Natural killer cell treated with Interleukin-12 subunit alpha and Interleukin-12 subunit beta and Interleukin-15 and Interleukin-18, amount 100 ng/mL, for 72 hours (primary cell): ENCODE results near the gene PRDM16. TPM values are rescaled to one million over a fixed set of nuclear protein-coding genes. Genes with fewer than 3 reads are reported as not detected.

Experiments used
- ATAC-seq, 2 donors: fragments of 150-1000 bp; cut with Tn5 transposase in 1 of 2; sonication (Bioruptor Pico), chemical (Tn5 transposase) in 1 of 2; 2 replicates each; pipeline ENCODE4 v1.10.0; 2021
- DNase-seq: peaks from one replicate; pipeline ENCODE4 v3.0.0; 2022; ENCODE audit warnings: low spot score
- H3K27ac Mint-ChIP-seq, 2 donors: 1 replicate in 1 of 2; 2 replicates in 1 of 2; pipeline ENCODE4 v1.8.0; 2022; ENCODE audit warnings: mixed read lengths in 2 of 2, mild to moderate bottlenecking in 1 of 2, moderate library complexity in 1 of 2
- H3K27me3 Mint-ChIP-seq, 2 donors: 1 replicate in 1 of 2; 2 replicates in 1 of 2; pipeline ENCODE4 v1.8.0; 2022; ENCODE audit warnings: mixed read lengths in 2 of 2
- H3K36me3 Mint-ChIP-seq: one replicate; pipeline ENCODE4 v1.8.0; 2022; ENCODE audit warnings: mixed read lengths
- H3K4me1 Mint-ChIP-seq, 2 donors: 1 replicate in 1 of 2; 2 replicates in 1 of 2; pipeline ENCODE4 v1.8.0; 2022; ENCODE audit warnings: low read depth in 2 of 2, mixed read lengths in 2 of 2, mild to moderate bottlenecking in 1 of 2
- H3K4me3 Mint-ChIP-seq: one replicate; pipeline ENCODE4 v1.8.0; 2022; ENCODE audit warnings: mixed read lengths
- H3K9me3 Mint-ChIP-seq: 2 replicates; pipeline ENCODE4 v1.8.0; 2022; ENCODE audit warnings: mixed read lengths
- total RNA-seq, 2 donors: library from RNA; stranded (reverse); gene quantifications; one replicate each; pipeline ENCODE4 v1.2.3, GENCODE V29; 2022

PRDM16 gene
- total RNA-seq, 2 donors from 2014 or later, result not detected

- Mint-ChIP-seq H3K4me3 (no peak overlapping the region), H3K27ac (no peak overlapping the region), H3K27me3 (no peaks in the 10 kb centered on the region), H3K36me3 (no peaks in the 10 kb centered on the region), H3K4me1 (peaks cover 0 to 3% of the 10 kb centered on the region in 2 donors), H3K9me3 (no peaks in the 10 kb centered on the region)
- no peak for DNase-seq
- ATAC-seq, result no peak
These were observed 402.5 kb downstream of the PRDM16 start for GRCh38 chr1:3471356-3472087.

- peaks cover 0 to 3% of the 10 kb centered on the region in 2 donors for H3K4me1 Mint-ChIP-seq
- no peak overlapping the region for H3K4me3 Mint-ChIP-seq
- H3K36me3 Mint-ChIP-seq, result no peaks in the 10 kb centered on the region
- ATAC-seq, result no peak
- no peaks in the 10 kb centered on the region for H3K9me3 Mint-ChIP-seq
- no peaks in the 10 kb centered on the region for H3K27me3 Mint-ChIP-seq
- no peak overlapping the region for H3K27ac Mint-ChIP-seq
- DNase-seq, result no peak
These were observed 403.3 kb downstream of the PRDM16 start for GRCh38 chr1:3472088-3472850.

- Mint-ChIP-seq H3K4me3 (no peak overlapping the region), H3K9me3 (no peaks in the 10 kb centered on the region), H3K36me3 (no peaks in the 10 kb centered on the region), H3K27ac (no peak overlapping the region), H3K27me3 (no peaks in the 10 kb centered on the region), H3K4me1 (peaks cover 0 to 3% of the 10 kb centered on the region in 2 donors)
- no peak for ATAC-seq
- DNase-seq, result no peak
These were observed 403.9 kb downstream of the PRDM16 start for GRCh38 chr1:3472906-3473305.

- no peaks in the 10 kb centered on the region for H3K27me3 Mint-ChIP-seq
- H3K36me3 Mint-ChIP-seq, result no peaks in the 10 kb centered on the region
- no peak overlapping the region for H3K27ac Mint-ChIP-seq
- DNase-seq (no peak), ATAC-seq (no peak)
- H3K9me3 Mint-ChIP-seq, result no peaks in the 10 kb centered on the region
- H3K4me1 Mint-ChIP-seq, result peaks cover 0 to 3% of the 10 kb centered on the region in 2 donors
- no peak overlapping the region for H3K4me3 Mint-ChIP-seq
These were observed 404.4 kb downstream of the PRDM16 start for GRCh38 chr1:3473381-3473844.

GRCh38 chr1:3474016-3474415 lies 405.0 kb downstream of the PRDM16 start:
- peaks cover 0 to 3% of the 10 kb centered on the region in 2 donors for H3K4me1 Mint-ChIP-seq
- H3K27me3 Mint-ChIP-seq, result no peaks in the 10 kb centered on the region
- H3K9me3 Mint-ChIP-seq, result no peaks in the 10 kb centered on the region
- no peak for ATAC-seq
- H3K36me3 Mint-ChIP-seq, result no peaks in the 10 kb centered on the region
- no peak overlapping the region for H3K27ac Mint-ChIP-seq
- no peak overlapping the region for H3K4me3 Mint-ChIP-seq
- no peak for DNase-seq

GRCh38 chr1:3474421-3474820 lies 405.4 kb downstream of the PRDM16 start:
- H3K9me3 Mint-ChIP-seq, result no peaks in the 10 kb centered on the region
- no peaks in the 10 kb centered on the region for H3K36me3 Mint-ChIP-seq
- ATAC-seq, result no peak
- no peak overlapping the region for H3K27ac Mint-ChIP-seq
- no peaks in the 10 kb centered on the region for H3K27me3 Mint-ChIP-seq
- DNase-seq, result no peak
- no peak overlapping the region for H3K4me3 Mint-ChIP-seq
- H3K4me1 Mint-ChIP-seq, result peaks cover 0 to 3% of the 10 kb centered on the region in 2 donors

GRCh38 chr1:3475839-3476573 lies 407.0 kb downstream of the PRDM16 start:
- no peaks in the 10 kb centered on the region for H3K9me3 Mint-ChIP-seq

GRCh38 chr1:3476666-3477065 lies 407.7 kb downstream of the PRDM16 start:
- Mint-ChIP-seq H3K36me3 (no peaks in the 10 kb centered on the region), H3K27ac (no peak overlapping the region), H3K9me3 (no peaks in the 10 kb centered on the region), H3K4me3 (no peak overlapping the region), H3K27me3 (no peaks in the 10 kb centered on the region), H3K4me1 (no peaks in the 10 kb centered on the region)
- ATAC-seq (no peak), DNase-seq (no peak)

More at GRCh38 chr1:3475839-3476573, 407.0 kb downstream of the PRDM16 start:
- DNase-seq (no peak), ATAC-seq (no peak)
- Mint-ChIP-seq H3K36me3 (no peaks in the 10 kb centered on the region), H3K27ac (no peak overlapping the region), H3K4me3 (no peak overlapping the region), H3K4me1 (no peaks in the 10 kb centered on the region), H3K27me3 (no peaks in the 10 kb centered on the region)

GRCh38 chr1:3477241-3477995 lies 408.4 kb downstream of the PRDM16 start:
- Mint-ChIP-seq H3K27ac (no peak overlapping the region), H3K27me3 (no peaks in the 10 kb centered on the region), H3K4me3 (no peak overlapping the region), H3K4me1 (no peaks in the 10 kb centered on the region), H3K9me3 (no peaks in the 10 kb centered on the region), H3K36me3 (no peaks in the 10 kb centered on the region)
- DNase-seq (no peak), ATAC-seq (no peak)

- no peaks in the 10 kb centered on the region for H3K27me3 Mint-ChIP-seq
- no peak overlapping the region for H3K27ac Mint-ChIP-seq
- ATAC-seq (no peak), DNase-seq (no peak)
- H3K36me3 Mint-ChIP-seq, result no peaks in the 10 kb centered on the region
- H3K4me1 Mint-ChIP-seq, result no peaks in the 10 kb centered on the region
- no peaks in the 10 kb centered on the region for H3K9me3 Mint-ChIP-seq
- H3K4me3 Mint-ChIP-seq, result no peak overlapping the region
These were observed 409.2 kb downstream of the PRDM16 start for GRCh38 chr1:3478187-3478586.

GRCh38 chr1:3479511-3480368 lies 410.7 kb downstream of the PRDM16 start:
- Mint-ChIP-seq H3K36me3 (no peaks in the 10 kb centered on the region), H3K4me1 (no peaks in the 10 kb centered on the region), H3K4me3 (no peak overlapping the region), H3K27me3 (peaks cover 0 to 2% of the 10 kb centered on the region in 2 donors), H3K27ac (no peak overlapping the region), H3K9me3 (no peaks in the 10 kb centered on the region)
- DNase-seq, result no peak
- peak; percentile 11 to 21 for ATAC-seq

GRCh38 chr1:3480369-3480719 lies 411.3 kb downstream of the PRDM16 start:
- ATAC-seq (no peak), DNase-seq (no peak)
- H3K4me3 Mint-ChIP-seq, result no peak overlapping the region
- H3K36me3 Mint-ChIP-seq, result no peaks in the 10 kb centered on the region
- H3K4me1 Mint-ChIP-seq, result no peaks in the 10 kb centered on the region
- peaks cover 0 to 2% of the 10 kb centered on the region in 2 donors for H3K27me3 Mint-ChIP-seq
- no peaks in the 10 kb centered on the region for H3K9me3 Mint-ChIP-seq
- H3K27ac Mint-ChIP-seq, result no peak overlapping the region

GRCh38 chr1:3481046-3481445 lies 412.0 kb downstream of the PRDM16 start:
- no peaks in the 10 kb centered on the region for H3K9me3 Mint-ChIP-seq
- ATAC-seq (no peak), DNase-seq (no peak)
- no peaks in the 10 kb centered on the region for H3K36me3 Mint-ChIP-seq
- peaks cover 0 to 2% of the 10 kb centered on the region in 2 donors for H3K27me3 Mint-ChIP-seq
- no peak overlapping the region for H3K4me3 Mint-ChIP-seq
- H3K27ac Mint-ChIP-seq, result no peak overlapping the region
- no peaks in the 10 kb centered on the region for H3K4me1 Mint-ChIP-seq
